HUES64 (cell line): ENCODE measurements around the gene C4orf54. TPM values are rescaled to one million over a fixed set of nuclear protein-coding genes. Genes with fewer than 3 reads are reported as not detected.

Source experiments
- H3K27ac ChIP-seq: 2 replicates; pipeline ENCODE4 v1.7.0; 2013; ENCODE audit warnings: low read depth, low read length, inconsistent platforms
- H3K27me3 ChIP-seq: 2 replicates; pipeline ENCODE4 v1.6.1; 2013; ENCODE audit warnings: mild to moderate bottlenecking, low read length; ENCODE audit not compliant: insufficient read depth
- H3K36me3 ChIP-seq: 2 replicates; pipeline ENCODE4 v1.6.1; 2013; ENCODE audit warnings: mild to moderate bottlenecking, low read length; ENCODE audit not compliant: insufficient read depth
- H3K4me1 ChIP-seq: 2 replicates; pipeline ENCODE4 v1.6.1; 2013; ENCODE audit warnings: mild to moderate bottlenecking, low read length, moderate library complexity; ENCODE audit not compliant: insufficient read depth
- H3K4me3 ChIP-seq: 2 replicates; pipeline ENCODE4 v1.5.1; 2013; ENCODE audit warnings: mild to moderate bottlenecking, low read length, moderate library complexity
- H3K9ac ChIP-seq: 2 replicates; pipeline ENCODE4 v1.6.1; 2013; ENCODE audit warnings: mild to moderate bottlenecking, low read depth, low read length
- H3K9me3 ChIP-seq: 2 replicates; pipeline ENCODE4 v1.6.1; 2013; ENCODE audit warnings: low read depth, low read length; ENCODE audit not compliant: insufficient read depth
- WGBS: fragments of 150-250, 120-280 bp; methylation state at CpG from one replicate; pipeline ENCODE4 v1.1.7; 2013; ENCODE audit warnings: missing lambda C conversion rate; 5-methylcytosine and 5-hydroxymethylcytosine counted together
- polyA plus RNA-seq, 2 experiments: library from polyadenylated mRNA; stranded (reverse); fragments of 50-300 nt; gene quantifications; one replicate each; pipeline ENCODE4 v1.2.3, GENCODE V29; 2013

Gene C4orf54
- polyA plus RNA-seq (2013, experiment 1 of 2), result under 0.01 TPM
- 0.06 TPM for polyA plus RNA-seq (2013, experiment 2 of 2)

- Histone ChIP-seq H3K4me1 (no peaks in the 10 kb centered on the region), H3K9ac (no peak within 1 kb of the TSS), H3K4me3 (no peak within 1 kb of the TSS), H3K36me3 (no peaks in the 10 kb centered on the region), H3K9me3 (no peaks in the 10 kb centered on the region), H3K27ac (no peak within 1 kb of the TSS), H3K27me3 (no peaks in the 10 kb centered on the region)
- WGBS, result 80% methylated on average over 1 of the region's 1 CpG
Measured at GRCh38 chr4:99657798-99658197, at the start of gene C4orf54. C4orf54 (minus strand) TSS chr4:99657828; CDS start chr4:99654648, 3,180 bp downstream.

GRCh38 chr4:99705891-99706290 is 48.3 kb upstream of the C4orf54 start:
- WGBS, result 97% methylated on average over 2 of the region's 2 CpGs
- Histone ChIP-seq H3K4me1 (no peaks in the 10 kb centered on the region), H3K9ac (no peak overlapping the region), H3K27ac (no peak overlapping the region), H3K9me3 (no peaks in the 10 kb centered on the region), H3K4me3 (no peak overlapping the region), H3K27me3 (no peaks in the 10 kb centered on the region), H3K36me3 (no peaks in the 10 kb centered on the region)

GRCh38 chr4:99696801-99697200 is 39.2 kb upstream of the C4orf54 start:
- no peaks in the 10 kb centered on the region for H3K27me3 ChIP-seq
- no peak overlapping the region for H3K27ac ChIP-seq
- no peaks in the 10 kb centered on the region for H3K4me1 ChIP-seq
- no peak overlapping the region for H3K4me3 ChIP-seq
- no peaks in the 10 kb centered on the region for H3K36me3 ChIP-seq
- 88% methylated on average over 2 of the region's 3 CpGs for WGBS
- H3K9me3 ChIP-seq, result no peaks in the 10 kb centered on the region
- no peak overlapping the region for H3K9ac ChIP-seq

- Histone ChIP-seq H3K27me3 (no peaks in the 10 kb centered on the region), H3K36me3 (no peaks in the 10 kb centered on the region), H3K27ac (no peak overlapping the region), H3K4me1 (no peaks in the 10 kb centered on the region), H3K4me3 (no peak overlapping the region), H3K9ac (no peak overlapping the region), H3K9me3 (no peaks in the 10 kb centered on the region; the same call in 1 of the 2 replicates)
- 80% methylated on average over 1 of the region's 1 CpG for WGBS
Measured at GRCh38 chr4:99693140-99693539, 35.5 kb upstream of the C4orf54 start.

GRCh38 chr4:99690990-99691389 is 33.4 kb upstream of the C4orf54 start:
- H3K9ac ChIP-seq, result no peak overlapping the region
- H3K27ac ChIP-seq, result no peak overlapping the region
- no peaks in the 10 kb centered on the region; the same call in 1 of the 2 replicates for H3K9me3 ChIP-seq
- H3K4me3 ChIP-seq, result no peak overlapping the region
- H3K4me1 ChIP-seq, result no peaks in the 10 kb centered on the region
- no peaks in the 10 kb centered on the region for H3K27me3 ChIP-seq
- H3K36me3 ChIP-seq, result no peaks in the 10 kb centered on the region

GRCh38 chr4:99690472-99690871 is 32.8 kb upstream of the C4orf54 start:
- no peaks in the 10 kb centered on the region for H3K27me3 ChIP-seq
- no peak overlapping the region for H3K4me3 ChIP-seq
- H3K9me3 ChIP-seq, result no peaks in the 10 kb centered on the region; the same call in 1 of the 2 replicates
- H3K4me1 ChIP-seq, result no peaks in the 10 kb centered on the region
- H3K27ac ChIP-seq, result no peak overlapping the region
- H3K9ac ChIP-seq, result no peak overlapping the region
- no peaks in the 10 kb centered on the region for H3K36me3 ChIP-seq

- 100% methylated on average over 1 of the region's 1 CpG for WGBS
- no peak overlapping the region for H3K27ac ChIP-seq
- no peaks in the 10 kb centered on the region for H3K36me3 ChIP-seq
- H3K9ac ChIP-seq, result no peak overlapping the region
- H3K9me3 ChIP-seq, result no peaks in the 10 kb centered on the region; the same call in 1 of the 2 replicates
- H3K4me1 ChIP-seq, result no peaks in the 10 kb centered on the region
- H3K27me3 ChIP-seq, result no peaks in the 10 kb centered on the region
- no peak overlapping the region for H3K4me3 ChIP-seq
Measured at GRCh38 chr4:99687120-99687519, 29.5 kb upstream of the C4orf54 start.

- Histone ChIP-seq H3K4me1 (no peaks in the 10 kb centered on the region), H3K36me3 (no peaks in the 10 kb centered on the region), H3K9ac (no peak overlapping the region), H3K9me3 (no peaks in the 10 kb centered on the region), H3K4me3 (no peak overlapping the region), H3K27me3 (no peaks in the 10 kb centered on the region), H3K27ac (no peak overlapping the region)
- WGBS, result 91% methylated on average over 2 of the region's 2 CpGs
Measured at GRCh38 chr4:99685234-99685633, 27.6 kb upstream of the C4orf54 start.

GRCh38 chr4:99683895-99684294 is 26.3 kb upstream of the C4orf54 start:
- no peak overlapping the region for H3K9ac ChIP-seq
- no peaks in the 10 kb centered on the region for H3K4me1 ChIP-seq
- no peaks in the 10 kb centered on the region for H3K36me3 ChIP-seq
- no peaks in the 10 kb centered on the region for H3K27me3 ChIP-seq
- no peaks in the 10 kb centered on the region for H3K9me3 ChIP-seq
- H3K27ac ChIP-seq, result no peak overlapping the region
- no peak overlapping the region for H3K4me3 ChIP-seq
- WGBS, result 84% methylated on average over 3 of the region's 4 CpGs

GRCh38 chr4:99679976-99680375 is 22.3 kb upstream of the C4orf54 start:
- Histone ChIP-seq H3K9me3 (no peaks in the 10 kb centered on the region), H3K9ac (no peak overlapping the region), H3K4me3 (no peak overlapping the region), H3K4me1 (no peaks in the 10 kb centered on the region), H3K36me3 (no peaks in the 10 kb centered on the region), H3K27me3 (no peaks in the 10 kb centered on the region), H3K27ac (no peak overlapping the region)
- 90% methylated on average over 1 of the region's 1 CpG for WGBS

GRCh38 chr4:99679204-99679603 is 21.6 kb upstream of the C4orf54 start:
- Histone ChIP-seq H3K9ac (no peak overlapping the region), H3K4me1 (no peaks in the 10 kb centered on the region), H3K36me3 (no peaks in the 10 kb centered on the region), H3K27ac (no peak overlapping the region), H3K27me3 (no peaks in the 10 kb centered on the region), H3K9me3 (no peaks in the 10 kb centered on the region), H3K4me3 (no peak overlapping the region)
- 72% methylated on average over 4 of the region's 4 CpGs for WGBS

- Histone ChIP-seq H3K27ac (no peak overlapping the region), H3K27me3 (no peaks in the 10 kb centered on the region), H3K9ac (no peak overlapping the region), H3K36me3 (no peaks in the 10 kb centered on the region), H3K4me3 (no peak overlapping the region), H3K9me3 (peaks cover 14% of the 10 kb centered on the region), H3K4me1 (no peaks in the 10 kb centered on the region)
- 91% methylated on average over 1 of the region's 1 CpG for WGBS
Measured at GRCh38 chr4:99677161-99677560, 19.5 kb upstream of the C4orf54 start.
